ENCODE results near the gene BYSL.

- TF ChIP-seq POLR2A (IDR thresholded peaks at IDR 0.05; ENCODE audit: low read depth, low read length) = no peak
- TF ChIP-seq POLR2AphosphoS5 (IDR thresholded peaks at IDR 0.05; ENCODE audit: low read depth, low read length) = no peak
Observed at GRCh38 chr6:41892921-41893564, 28.3 kb upstream of the BYSL start.

Measured in GM12891 (cell line).